ENCODE results near the gene MIPOL1.
"Not testable (repeated sequence)": the region's sequence is repeated elsewhere in the genome, so short reads cannot be mapped to it uniquely, and the experiment has no call there.

The MIPOL1 gene

DNA sequence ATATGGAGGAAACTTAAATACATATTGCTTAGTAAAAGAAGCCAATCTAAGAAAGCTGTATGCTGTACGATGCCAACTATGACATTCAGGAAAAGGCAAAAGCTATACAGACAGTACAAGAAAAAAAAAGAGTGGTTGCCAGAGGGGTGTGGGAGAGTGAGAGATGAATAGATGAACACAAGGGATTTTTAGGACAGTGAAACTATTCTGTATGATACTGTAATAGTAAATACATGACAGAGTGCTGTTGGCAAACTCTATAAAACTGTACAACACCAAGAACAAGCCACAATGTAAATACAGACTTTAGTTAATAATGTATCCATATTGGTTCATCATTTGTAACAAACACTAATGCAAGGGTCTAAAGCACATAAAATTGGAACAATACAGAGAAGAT lies 10.9 kb upstream of the MIPOL1 start:
- ChIA-PET CTCF (no interaction called here), POLR2A (no interaction called here)
- no peak for DNase-seq (ENCODE audit: extremely low spot score)
- TF ChIP-seq, protein P1, sequence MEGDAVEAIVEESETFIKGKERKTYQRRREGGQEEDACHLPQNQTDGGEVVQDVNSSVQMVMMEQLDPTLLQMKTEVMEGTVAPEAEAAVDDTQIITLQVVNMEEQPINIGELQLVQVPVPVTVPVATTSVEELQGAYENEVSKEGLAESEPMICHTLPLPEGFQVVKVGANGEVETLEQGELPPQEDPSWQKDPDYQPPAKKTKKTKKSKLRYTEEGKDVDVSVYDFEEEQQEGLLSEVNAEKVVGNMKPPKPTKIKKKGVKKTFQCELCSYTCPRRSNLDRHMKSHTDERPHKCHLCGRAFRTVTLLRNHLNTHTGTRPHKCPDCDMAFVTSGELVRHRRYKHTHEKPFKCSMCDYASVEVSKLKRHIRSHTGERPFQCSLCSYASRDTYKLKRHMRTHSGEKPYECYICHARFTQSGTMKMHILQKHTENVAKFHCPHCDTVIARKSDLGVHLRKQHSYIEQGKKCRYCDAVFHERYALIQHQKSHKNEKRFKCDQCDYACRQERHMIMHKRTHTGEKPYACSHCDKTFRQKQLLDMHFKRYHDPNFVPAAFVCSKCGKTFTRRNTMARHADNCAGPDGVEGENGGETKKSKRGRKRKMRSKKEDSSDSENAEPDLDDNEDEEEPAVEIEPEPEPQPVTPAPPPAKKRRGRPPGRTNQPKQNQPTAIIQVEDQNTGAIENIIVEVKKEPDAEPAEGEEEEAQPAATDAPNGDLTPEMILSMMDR (IDR thresholded peaks at IDR 0.05; ENCODE audit: control extremely low read depth, extremely low read depth, low read depth, missing control alignments): no peak

DNA sequence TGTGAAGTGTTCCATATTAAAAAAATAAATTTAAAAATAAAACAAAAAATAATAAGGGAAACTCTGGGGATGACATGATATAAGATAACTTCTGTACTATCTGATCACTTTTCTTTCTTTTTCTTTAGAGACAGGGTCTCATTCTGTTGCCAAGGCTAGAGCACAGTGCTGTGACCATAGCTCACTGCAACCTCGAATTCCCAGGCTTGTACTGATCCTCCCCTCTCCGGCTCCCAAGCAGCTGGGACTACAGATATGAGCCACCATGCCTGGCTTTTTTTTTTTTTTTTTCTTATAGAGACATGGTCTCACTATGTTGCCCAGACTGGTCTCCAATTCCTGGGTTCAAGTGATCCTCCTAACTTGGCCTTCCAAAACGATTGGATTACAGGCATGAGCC lies 10.4 kb upstream of the MIPOL1 start:
- TF ChIP-seq, protein P1 (IDR thresholded peaks at IDR 0.05; ENCODE audit: control extremely low read depth, extremely low read depth, low read depth, missing control alignments): no peak
- DNase-seq (ENCODE audit: extremely low spot score): no peak

DNA sequence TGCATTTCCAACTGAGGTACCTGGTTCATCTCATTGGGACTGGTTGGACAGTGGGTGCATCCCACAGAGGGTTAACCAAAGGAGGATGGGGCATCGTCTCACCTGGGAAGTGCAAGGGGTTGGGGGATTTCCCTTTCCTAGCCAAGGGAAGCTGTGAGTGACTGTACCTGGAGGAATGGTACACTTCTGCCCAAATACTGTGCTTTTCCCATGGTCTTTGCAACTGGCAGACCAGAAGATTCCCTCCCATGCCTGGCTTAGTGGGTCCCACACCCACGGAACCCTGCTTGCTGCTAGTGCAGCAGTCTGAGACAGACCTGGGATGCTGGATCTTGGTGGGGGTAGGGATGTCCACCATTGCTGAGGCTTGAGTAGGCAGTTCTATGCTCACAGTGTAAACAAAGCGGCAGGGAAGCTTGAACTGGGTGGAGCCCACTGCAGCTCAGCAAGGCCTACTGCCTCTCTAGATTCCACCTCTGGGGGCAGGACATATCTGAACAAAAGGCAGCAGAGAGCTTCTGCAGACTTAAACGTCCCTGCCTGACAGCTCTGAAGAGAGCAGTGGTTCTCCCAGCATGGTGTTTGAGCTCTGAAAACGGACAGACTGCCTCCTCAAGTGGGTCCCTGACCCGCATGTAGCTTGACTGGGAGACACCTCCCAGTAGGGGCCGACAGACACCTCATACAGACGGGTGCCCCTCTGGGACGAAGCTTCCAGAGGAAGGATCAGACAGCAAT lies 9.7 kb upstream of the MIPOL1 start:
- POLR2A ChIA-PET; CTCF ChIA-PET; DNase-seq (ENCODE audit: extremely low spot score): not testable (repeated sequence)

More for the DNA sequence above, 10.4 kb upstream of the MIPOL1 start:
- POLR2A ChIA-PET: no interaction called here
- CTCF ChIA-PET: no interaction called here

DNA sequence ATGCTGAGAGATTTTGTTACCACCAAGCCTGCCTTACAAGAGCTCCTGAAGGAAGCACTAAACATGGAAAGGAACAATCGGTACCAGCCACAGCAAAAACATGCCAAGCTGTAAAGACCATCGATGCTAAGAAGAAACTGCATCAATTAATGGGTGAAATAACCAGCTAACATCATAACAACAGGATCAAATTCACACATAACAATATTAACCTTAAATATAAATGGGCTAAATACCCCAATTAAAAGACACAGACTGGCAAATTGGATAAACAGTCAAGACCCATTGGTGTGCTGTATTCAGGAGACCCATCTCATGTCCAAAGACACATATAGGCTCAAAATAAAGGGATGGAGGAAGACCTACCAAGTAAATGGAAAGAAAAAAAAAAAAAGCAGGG lies 8.0 kb upstream of the MIPOL1 start:
- DNase-seq (ENCODE audit: extremely low spot score); POLR2A ChIA-PET; CTCF ChIA-PET: not testable (repeated sequence)

DNA sequence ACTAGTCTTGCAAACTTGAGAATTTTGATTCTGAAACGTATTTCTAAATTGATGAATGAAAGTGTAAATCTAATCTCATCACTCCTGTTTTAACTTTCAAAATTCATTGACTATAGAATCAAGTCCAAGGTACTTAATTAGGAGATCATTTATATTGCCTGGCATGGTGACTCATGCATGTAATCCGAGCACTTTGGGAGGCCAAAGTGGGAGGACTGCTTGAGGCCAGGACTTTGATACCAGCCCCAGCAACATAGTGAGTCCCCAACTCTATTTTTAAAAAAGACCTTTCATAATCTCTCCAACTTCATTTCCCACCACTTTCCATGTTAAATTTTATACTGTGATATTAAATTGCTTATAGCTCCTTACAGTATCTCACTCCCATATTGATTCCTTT lies 3.0 kb upstream of the MIPOL1 start:
- ChIA-PET POLR2A (no interaction called here), CTCF (no interaction called here)
- TF ChIP-seq, protein P1 (IDR thresholded peaks at IDR 0.05; ENCODE audit: control extremely low read depth, extremely low read depth, low read depth, missing control alignments): no peak
- no peak for DNase-seq (ENCODE audit: extremely low spot score)

DNA sequence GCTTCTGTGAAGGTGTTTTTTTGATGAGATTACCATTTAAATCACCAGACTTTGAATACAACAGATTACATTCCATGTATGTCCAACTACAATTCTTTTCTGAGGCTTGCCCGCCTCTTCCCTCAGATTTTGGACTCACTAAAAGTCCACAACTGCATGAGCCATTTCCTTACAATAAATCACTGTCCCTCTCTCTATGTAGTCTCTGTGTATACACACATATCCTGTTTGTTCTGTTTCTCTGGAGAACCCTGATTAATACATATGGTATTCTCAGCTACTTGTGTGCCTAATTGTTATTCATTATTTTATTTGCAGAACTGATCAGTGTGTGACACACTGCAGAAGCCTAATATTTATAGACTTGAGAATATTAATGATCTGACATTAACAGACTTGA lies 2.4 kb upstream of the MIPOL1 start:
- TF ChIP-seq, protein P1 (IDR thresholded peaks at IDR 0.05; ENCODE audit: control extremely low read depth, extremely low read depth, low read depth, missing control alignments): no peak
- DNase-seq (ENCODE audit: extremely low spot score): no peak
- ChIA-PET CTCF (no interaction called here), POLR2A (no interaction called here)

DNA sequence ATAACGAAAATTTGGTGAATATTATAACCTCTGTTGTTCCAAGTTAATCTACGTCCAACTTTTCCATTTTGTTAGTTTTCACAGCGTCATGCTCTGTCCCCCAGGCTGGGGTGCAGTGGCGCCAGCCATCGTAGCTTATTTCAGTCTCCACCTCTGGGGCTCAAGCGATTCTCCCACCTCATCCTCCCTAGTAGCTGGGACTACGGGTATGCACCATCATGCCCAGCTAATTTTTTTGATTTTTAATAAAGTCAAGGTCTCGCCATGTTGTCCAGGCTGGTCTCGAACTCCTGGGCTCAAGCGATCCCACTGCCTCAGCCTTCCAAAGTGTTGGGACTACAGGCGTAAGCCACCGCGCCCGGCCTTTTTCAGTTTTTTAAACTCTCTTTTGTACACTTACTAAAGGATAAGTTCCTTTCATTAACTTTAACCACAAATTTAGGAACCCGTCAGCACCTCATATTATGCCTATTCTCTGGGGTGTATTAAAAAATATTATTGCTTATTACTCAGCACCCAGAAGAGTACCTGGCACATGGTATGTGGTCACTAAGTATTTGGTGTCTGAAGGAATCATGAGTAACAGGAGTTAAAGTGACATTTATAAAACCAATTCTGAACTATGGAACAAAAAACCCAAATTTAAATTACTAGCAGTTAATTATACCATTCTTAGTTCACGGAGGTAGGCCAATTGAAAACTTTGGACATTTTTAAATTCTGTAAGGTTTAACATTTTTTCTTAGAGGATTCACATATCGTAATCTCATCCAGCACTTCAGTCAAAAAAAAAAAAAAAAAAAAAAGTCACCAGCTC lies 925 bp upstream of the MIPOL1 start:
- POLR2A ChIA-PET: no interaction called here
- no peak for DNase-seq (ENCODE audit: extremely low spot score)
- TF ChIP-seq, protein P1 (IDR thresholded peaks at IDR 0.05; ENCODE audit: control extremely low read depth, extremely low read depth, low read depth, missing control alignments): no peak
- CTCF ChIA-PET: no interaction called here

Measured in GM10248 (cell line).